BLaER1 (cell line): Measurements from ENCODE around the gene MRPS18B.
"Not testable (repeated sequence)": the region's sequence is repeated elsewhere in the genome, so short reads cannot be mapped to it uniquely, and the experiment has no call there.

Experiments
- H3K27ac ChIP-seq: shearing (Covaris generic); formaldehyde crosslinking; 2 replicates; pipeline ENCODE4 v1.8.1; 2022
- H3K27me3 ChIP-seq: shearing (Covaris generic); formaldehyde crosslinking; 2 replicates; pipeline ENCODE4 v1.8.1; 2022
- H3K36me3 ChIP-seq: shearing (Covaris generic); formaldehyde crosslinking; 2 replicates; pipeline ENCODE4 v1.8.1; 2022
- H3K4me1 ChIP-seq: shearing (Covaris generic); formaldehyde crosslinking; 2 replicates; pipeline ENCODE4 v1.8.1; 2022
- H3K4me2 ChIP-seq: shearing (Covaris generic); formaldehyde crosslinking; 2 replicates; pipeline ENCODE4 v1.8.1; 2022
- H3K4me3 ChIP-seq: shearing (Covaris generic); formaldehyde crosslinking; 2 replicates; pipeline ENCODE4 v1.8.1; 2022
- H3K9ac ChIP-seq: shearing (Covaris generic); formaldehyde crosslinking; 2 replicates; pipeline ENCODE4 v1.8.1; 2022
- H3K9me3 ChIP-seq: shearing (Covaris generic); formaldehyde crosslinking; 2 replicates; pipeline ENCODE4 v1.8.1; 2022
- H4K20me1 ChIP-seq: shearing (Covaris generic); formaldehyde crosslinking; 2 replicates; pipeline ENCODE4 v1.8.1; 2022
- Cebpa-rat ChIP-seq: shearing (Covaris generic); IDR thresholded peaks from 2 replicates; pipeline ENCODE4 v1.8.1; 2022

The MRPS18B gene

GRCh38 chr6:30651143-30651542, 33.5 kb downstream of the MRPS18B start:
- peaks cover 12% of the 10 kb centered on the region for H3K4me1 ChIP-seq
- no peak for TF ChIP-seq Cebpa-rat
- H3K4me3 ChIP-seq = no peak overlapping the region
- no peaks in the 10 kb centered on the region for H3K27me3 ChIP-seq
- no peak overlapping the region; the same call in 1 of the 2 replicates for H3K9ac ChIP-seq
- H4K20me1 ChIP-seq = peaks cover 10% of the 10 kb centered on the region
- H3K4me2 ChIP-seq = no peak overlapping the region
- H3K9me3 ChIP-seq = no peaks in the 10 kb centered on the region
- peaks cover 72% of the 10 kb centered on the region for H3K36me3 ChIP-seq
- no peak overlapping the region for H3K27ac ChIP-seq

DNA sequence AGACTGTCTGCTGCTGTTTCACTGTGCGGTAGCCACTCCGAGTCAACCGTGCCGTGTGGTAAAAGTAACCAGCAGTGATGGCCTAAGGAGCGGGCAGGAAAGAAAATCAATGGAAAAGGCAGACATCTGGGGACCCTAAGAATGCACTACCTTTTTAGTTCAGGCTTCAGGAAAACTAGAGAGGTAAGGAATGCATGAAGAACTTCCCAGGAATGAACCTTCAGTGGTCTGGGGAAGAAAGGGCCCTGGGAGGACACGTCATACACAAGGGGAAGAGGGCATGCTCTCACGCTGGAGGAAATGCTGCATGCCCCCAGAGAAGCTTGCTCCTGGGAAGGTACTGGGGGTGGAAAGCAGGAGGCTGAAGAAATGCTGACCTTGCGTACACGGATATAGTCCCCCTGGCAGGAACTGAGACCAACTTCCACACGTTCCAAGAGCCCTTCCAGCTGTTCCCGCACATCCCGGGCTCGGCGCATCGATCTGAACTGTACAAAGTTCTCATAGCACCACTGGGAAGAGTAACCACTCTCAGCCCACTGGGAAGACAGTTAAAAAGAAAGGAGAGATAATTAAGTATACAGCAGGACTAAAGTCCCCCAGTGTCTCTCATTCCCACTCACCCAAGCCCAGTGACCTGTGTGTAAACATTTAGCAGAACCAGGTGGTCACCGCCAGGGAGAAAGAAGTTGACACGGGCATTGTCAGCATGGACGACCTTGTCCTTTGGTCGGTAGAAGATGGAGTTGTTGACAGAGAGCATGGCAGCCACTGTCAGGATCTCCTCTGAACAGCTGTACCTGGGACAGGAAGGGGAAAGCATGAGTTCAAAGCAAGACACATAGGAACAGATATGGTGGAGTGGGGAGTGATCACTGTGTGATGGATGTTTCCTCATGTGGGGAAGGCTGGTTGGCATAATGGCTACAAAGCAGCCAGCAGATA, 37.4 kb downstream of the MRPS18B start:
- H3K9ac ChIP-seq = no peak overlapping the region
- H3K27ac ChIP-seq = no peak overlapping the region
- no peaks in the 10 kb centered on the region for H3K4me1 ChIP-seq
- no peak overlapping the region for H3K4me3 ChIP-seq
- H4K20me1 ChIP-seq = peaks cover 5% of the 10 kb centered on the region; the same call in 1 of the 2 replicates
- no peaks in the 10 kb centered on the region for H3K27me3 ChIP-seq
- H3K9me3 ChIP-seq = no peaks in the 10 kb centered on the region
- H3K4me2 ChIP-seq = no peak overlapping the region
- peaks cover 99% of the 10 kb centered on the region for H3K36me3 ChIP-seq
- no peak for TF ChIP-seq Cebpa-rat

DNA sequence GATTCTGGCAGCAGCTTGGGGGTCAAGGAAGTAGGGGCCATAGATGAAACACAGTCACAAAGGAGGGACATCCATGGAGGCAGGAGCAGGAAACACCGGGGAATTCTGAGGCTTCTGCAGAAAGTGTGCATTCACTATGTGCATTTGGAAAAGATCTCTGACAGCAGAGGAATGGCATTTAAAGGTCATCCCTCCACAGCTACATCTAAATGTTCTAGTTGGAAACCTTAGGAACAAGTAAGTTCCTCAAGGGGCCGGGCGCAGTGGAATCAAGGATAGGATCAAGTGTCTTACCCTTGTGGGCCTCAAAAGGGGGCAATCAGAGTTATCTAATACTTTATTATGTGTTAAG, 38.1 kb downstream of the MRPS18B start:
- Histone ChIP-seq H3K4me1 (no peaks in the 10 kb centered on the region), H3K9ac (no peak overlapping the region), H3K4me3 (no peak overlapping the region), H3K4me2 (no peak overlapping the region), H3K36me3 (peaks cover 100% of the 10 kb centered on the region), H4K20me1 (peaks cover 5% of the 10 kb centered on the region; the same call in 1 of the 2 replicates), H3K9me3 (no peaks in the 10 kb centered on the region), H3K27ac (no peak overlapping the region), H3K27me3 (no peaks in the 10 kb centered on the region)
- TF ChIP-seq Cebpa-rat = no peak

DNA sequence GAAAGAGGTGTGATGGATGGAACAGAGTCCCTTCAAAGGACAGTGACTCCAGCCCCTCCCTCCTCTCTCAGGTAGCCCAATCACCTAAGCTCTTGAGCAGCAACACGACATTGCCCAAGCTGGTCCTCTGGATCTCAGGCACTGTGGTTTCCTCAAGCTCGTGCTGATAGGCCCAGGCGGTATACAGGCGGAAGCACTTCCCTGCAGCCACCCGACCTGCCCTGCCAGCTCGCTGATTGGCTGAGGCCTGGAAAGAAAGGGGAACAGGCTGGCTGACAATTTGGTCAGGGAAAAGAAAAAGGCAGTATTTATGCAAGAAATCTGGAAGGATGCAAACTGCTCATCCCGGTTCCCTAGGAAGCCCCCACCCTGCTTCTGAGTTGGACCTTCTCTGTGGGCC, 38.9 kb downstream of the MRPS18B start:
- Histone ChIP-seq H3K4me2 (no peak overlapping the region), H3K9ac (no peak overlapping the region), H3K27ac (no peak overlapping the region), H4K20me1 (peaks cover 5% of the 10 kb centered on the region; the same call in 1 of the 2 replicates), H3K9me3 (no peaks in the 10 kb centered on the region), H3K4me3 (no peak overlapping the region), H3K27me3 (no peaks in the 10 kb centered on the region), H3K4me1 (no peaks in the 10 kb centered on the region), H3K36me3 (peaks cover 100% of the 10 kb centered on the region)
- TF ChIP-seq Cebpa-rat = no peak

DNA sequence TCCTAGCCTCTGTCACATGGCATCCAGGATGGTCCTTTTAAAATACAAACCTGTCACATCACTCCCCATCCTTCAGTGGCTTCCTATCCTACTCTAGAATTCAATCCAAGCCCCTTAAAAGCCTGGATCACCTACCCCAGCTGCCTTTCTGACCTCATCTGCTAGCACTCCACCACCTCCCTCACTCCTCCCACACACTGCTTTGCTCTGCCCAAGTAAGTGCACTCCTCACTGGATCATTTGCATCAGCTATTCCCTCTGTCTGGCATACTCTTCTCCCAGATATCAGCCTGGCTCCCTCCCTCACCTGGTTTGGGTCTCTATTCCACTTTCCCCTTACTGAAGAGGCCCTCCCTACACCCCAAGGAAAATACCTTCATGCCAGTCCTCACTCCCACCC, 39.8 kb downstream of the MRPS18B start:
- Histone ChIP-seq H3K36me3 (peaks cover 100% of the 10 kb centered on the region), H3K4me1 (no peaks in the 10 kb centered on the region), H3K9me3 (no peaks in the 10 kb centered on the region), H3K4me2 (no peak overlapping the region), H4K20me1 (peaks cover 4% of the 10 kb centered on the region; the same call in 1 of the 2 replicates), H3K27me3 (no peaks in the 10 kb centered on the region), H3K27ac (no peak overlapping the region), H3K4me3 (no peak overlapping the region), H3K9ac (no peak overlapping the region; the same call in 1 of the 2 replicates)
- TF ChIP-seq Cebpa-rat = no peak

DNA sequence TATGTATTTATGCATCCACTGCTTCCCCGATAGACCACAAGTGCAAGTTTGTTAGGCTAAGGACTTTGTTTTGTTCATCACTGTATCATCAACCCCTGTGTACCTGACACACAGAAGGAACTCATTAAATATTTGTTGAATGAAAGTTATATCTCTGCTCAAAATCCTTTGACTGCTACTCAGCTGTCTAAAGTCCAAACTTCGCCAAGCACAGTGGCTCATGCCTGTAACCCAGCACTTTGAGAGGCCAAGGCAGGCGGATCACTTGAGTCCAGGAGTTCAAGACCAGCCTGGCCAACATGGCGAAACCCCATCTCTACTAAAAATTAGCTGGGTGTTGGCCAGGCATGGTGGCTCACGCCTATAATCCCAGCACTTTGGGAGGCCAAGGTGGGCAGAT, 40.3 kb downstream of the MRPS18B start:
- H3K27ac ChIP-seq, H4K20me1 ChIP-seq: not testable (repeated sequence)
- H3K36me3 ChIP-seq = peaks cover 100% of the 10 kb centered on the region

DNA sequence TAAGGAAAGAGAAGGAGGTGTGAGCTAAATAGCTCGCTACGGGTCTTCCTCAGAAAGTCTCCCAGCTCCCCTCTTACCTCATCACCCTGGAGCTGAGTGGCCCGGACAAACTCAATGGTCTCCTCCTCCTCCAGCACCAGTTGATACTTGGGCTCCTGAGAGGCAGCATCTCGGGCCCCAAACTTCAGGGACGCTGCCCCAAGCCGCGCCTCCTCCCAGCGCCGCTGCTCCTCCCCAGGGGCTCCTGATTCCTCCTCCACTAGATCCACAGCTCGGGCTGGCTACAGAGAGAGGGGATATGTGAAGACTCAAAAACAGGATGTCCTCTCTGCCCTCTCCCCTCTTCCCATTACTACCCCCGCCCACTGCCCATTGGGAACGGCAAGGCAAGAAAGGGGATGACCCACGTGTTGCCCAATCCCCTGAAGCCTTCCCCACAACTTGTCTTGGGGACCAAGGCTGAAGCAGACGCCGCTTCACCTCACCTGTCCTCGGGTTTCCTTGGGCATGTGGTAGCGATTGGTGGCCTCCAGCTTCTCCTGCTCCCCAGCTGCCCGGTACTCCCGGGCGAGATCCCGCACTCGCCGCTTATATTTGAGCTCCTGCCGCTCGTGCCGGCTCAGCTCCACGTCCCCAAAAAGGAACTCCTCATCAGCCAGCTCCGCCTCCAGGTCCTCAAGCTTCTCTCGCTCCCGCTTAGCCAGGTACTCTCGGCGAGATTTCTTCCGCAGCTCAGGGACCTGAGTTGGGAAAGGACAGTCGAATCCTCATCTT, 47.5 kb downstream of the MRPS18B start:
- Histone ChIP-seq H3K27ac (no peak overlapping the region), H3K4me2 (no peak overlapping the region)

More for the DNA sequence above, 40.3 kb downstream of the MRPS18B start:
- H3K27me3 ChIP-seq, H3K4me3 ChIP-seq, H3K9ac ChIP-seq, H3K4me1 ChIP-seq, H3K4me2 ChIP-seq, H3K9me3 ChIP-seq: not testable (repeated sequence)

DNA sequence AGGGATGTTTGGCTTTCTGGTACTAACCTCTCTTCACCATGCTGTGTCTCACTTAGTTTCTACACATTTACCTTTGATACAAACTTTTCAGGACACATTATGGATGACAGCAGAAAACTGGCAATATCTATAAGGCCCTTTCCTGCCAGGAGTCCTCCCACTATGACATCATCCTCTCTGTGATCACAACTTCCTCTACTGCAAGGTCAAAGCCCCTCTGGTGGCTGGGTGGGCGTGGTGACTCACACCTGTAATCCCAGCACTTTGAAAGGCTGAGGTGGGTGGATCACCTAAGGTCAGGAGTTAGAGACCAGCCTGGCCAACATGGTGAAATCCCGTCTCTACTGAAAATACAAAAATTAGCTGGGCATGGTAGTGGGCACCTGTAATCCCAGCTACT, 48.7 kb downstream of the MRPS18B start:
- not testable (repeated sequence) for H3K4me2 ChIP-seq, H3K27ac ChIP-seq, H3K4me3 ChIP-seq, H4K20me1 ChIP-seq, H3K27me3 ChIP-seq, H3K9ac ChIP-seq, H3K9me3 ChIP-seq
- peaks cover 25% of the 10 kb centered on the region for H3K4me1 ChIP-seq
- peaks cover 95% of the 10 kb centered on the region for H3K36me3 ChIP-seq

More for the DNA sequence above, 47.5 kb downstream of the MRPS18B start:
- no peak for TF ChIP-seq Cebpa-rat
- H3K9ac ChIP-seq = no peak overlapping the region
- H3K36me3 ChIP-seq = peaks cover 97% of the 10 kb centered on the region
- peaks cover 18% of the 10 kb centered on the region for H3K4me1 ChIP-seq
- no peaks in the 10 kb centered on the region for H4K20me1 ChIP-seq
- no peaks in the 10 kb centered on the region for H3K27me3 ChIP-seq
- H3K9me3 ChIP-seq = no peaks in the 10 kb centered on the region
- no peak overlapping the region for H3K4me3 ChIP-seq

GRCh38 chr6:30670760-30671527, 53.3 kb downstream of the MRPS18B start:
- no peak overlapping the region for H3K27ac ChIP-seq
- peak overlapping the region; percentile 86 for H3K9ac ChIP-seq
- peaks cover 52% of the 10 kb centered on the region for H3K36me3 ChIP-seq
- no peak for TF ChIP-seq Cebpa-rat
- peak overlapping the region; percentile 93 for H3K4me2 ChIP-seq
- H4K20me1 ChIP-seq = peaks cover 12% of the 10 kb centered on the region; the same call in 1 of the 2 replicates
- H3K4me3 ChIP-seq = no peak overlapping the region
- no peaks in the 10 kb centered on the region for H3K9me3 ChIP-seq
- peaks cover 54% of the 10 kb centered on the region for H3K4me1 ChIP-seq
- no peaks in the 10 kb centered on the region for H3K27me3 ChIP-seq
